Upper lobe of right lung (tissue), 1 donor: ENCODE results near the gene CT45A2. TPM values are rescaled to one million over a fixed set of nuclear protein-coding genes. Genes with fewer than 3 reads are reported as not detected.
"Not testable (repeated sequence)": the region's sequence is repeated elsewhere in the genome, so short reads cannot be mapped to it uniquely, and the experiment has no call there.

ENCODE experiments used
- ATAC-seq: fragments of 200-7000 bp; cut with Tn5 transposase; one replicate; pipeline ENCODE4 v1.9.1; 2020; ENCODE audit warnings: mild to moderate bottlenecking, moderate library complexity
- DNase-seq: peaks from one replicate; pipeline ENCODE4 v3.0.0-alpha.2; 2020
- H3K27ac ChIP-seq: fragments of 200-600 bp; one replicate; pipeline ENCODE4 v1.8.0; 2022
- H3K27me3 ChIP-seq: fragments of 200-600 bp; one replicate; pipeline ENCODE4 v1.8.0; 2022; ENCODE audit warnings: mild to moderate bottlenecking
- H3K36me3 ChIP-seq: fragments of 200-600 bp; one replicate; pipeline ENCODE4 v1.8.0; 2022
- H3K4me1 ChIP-seq: fragments of 200-600 bp; one replicate; pipeline ENCODE4 v1.8.0; 2022
- H3K4me3 ChIP-seq: fragments of 200-600 bp; one replicate; pipeline ENCODE4 v1.8.0; 2022; ENCODE audit warnings: mild to moderate bottlenecking
- H3K9me3 ChIP-seq: fragments of 200-600 bp; one replicate; pipeline ENCODE4 v1.8.0; 2022
- intact Hi-C: fragments of 100-400 bp; cut with DNase I; formaldehyde crosslinking; loops from one replicate; pipeline ENCODE4 v1.11.0; 2022
- long read RNA-seq: library from polyadenylated mRNA; unstranded; transcript quantifications from one replicate; pipeline ENCODE4 v2.0.0, GENCODE V29; 2021
- total RNA-seq: library from RNA; stranded (reverse); fragmentation: NEBNext Ultra II Directional; extraction: Animal tissue kit (Norgen Biotek cat#: 25700); gene quantifications from one replicate; pipeline ENCODE4 v1.2.1, GENCODE V29; 2021
- donor health status: DM: no; HTN: yes; CAD: no; lungs with severe emphysema.

Gene CT45A2, protein sequence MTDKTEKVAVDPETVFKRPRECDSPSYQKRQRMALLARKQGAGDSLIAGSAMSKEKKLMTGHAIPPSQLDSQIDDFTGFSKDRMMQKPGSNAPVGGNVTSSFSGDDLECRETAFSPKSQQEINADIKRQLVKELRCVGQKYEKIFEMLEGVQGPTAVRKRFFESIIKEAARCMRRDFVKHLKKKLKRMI
- total RNA-seq = not detected
- long read RNA-seq = 0 reads

DNA sequence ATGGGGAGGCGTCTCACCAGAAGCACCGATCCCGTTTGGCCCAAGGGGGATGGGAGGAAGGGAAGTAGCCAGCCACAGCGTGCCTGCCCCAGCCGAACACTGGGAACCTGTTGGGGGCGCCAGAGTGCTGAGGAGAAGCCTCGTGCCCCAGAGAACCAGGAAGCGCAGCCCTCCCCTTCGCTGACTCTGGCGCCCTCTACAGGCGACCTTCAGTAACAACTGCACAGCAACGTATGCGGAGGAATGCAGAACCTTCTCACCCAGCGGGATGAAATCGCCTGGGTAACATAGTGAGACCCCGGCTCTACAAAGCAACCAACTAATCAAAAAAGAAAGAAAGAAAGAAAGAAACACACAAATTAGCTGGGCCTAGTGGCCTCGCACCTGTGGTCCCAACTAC, at the start of gene CT45A2:
Gene CT45A2, minus strand, starts transcription at position 101 of the 400 bp plus-strand sequence. CDS start 3,747 bp downstream, outside the sequence.
- ATAC-seq, H3K4me1 ChIP-seq, H3K9me3 ChIP-seq, H3K36me3 ChIP-seq, H3K4me3 ChIP-seq, H3K27ac ChIP-seq, DNase-seq, intact Hi-C loops, H3K27me3 ChIP-seq: not testable (repeated sequence)

DNA sequence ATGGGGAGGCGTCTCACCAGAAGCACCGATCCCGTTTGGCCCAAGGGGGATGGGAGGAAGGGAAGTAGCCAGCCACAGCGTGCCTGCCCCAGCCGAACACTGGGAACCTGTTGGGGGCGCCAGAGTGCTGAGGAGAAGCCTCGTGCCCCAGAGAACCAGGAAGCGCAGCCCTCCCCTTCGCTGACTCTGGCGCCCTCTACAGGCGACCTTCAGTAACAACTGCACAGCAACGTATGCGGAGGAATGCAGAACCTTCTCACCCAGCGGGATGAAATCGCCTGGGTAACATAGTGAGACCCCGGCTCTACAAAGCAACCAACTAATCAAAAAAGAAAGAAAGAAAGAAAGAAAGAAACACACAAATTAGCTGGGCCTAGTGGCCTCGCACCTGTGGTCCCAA, 34.6 kb upstream of the CT45A2 start, which contains the start of gene CT45A8:
Gene CT45A8, minus strand, starts transcription at position 101 of the 400 bp plus-strand sequence. CDS start 3,755 bp downstream, outside the sequence.
- DNase-seq, H3K27me3 ChIP-seq, ATAC-seq, H3K4me1 ChIP-seq, H3K4me3 ChIP-seq, H3K9me3 ChIP-seq, intact Hi-C loops, H3K36me3 ChIP-seq, H3K27ac ChIP-seq: not testable (repeated sequence)

DNA sequence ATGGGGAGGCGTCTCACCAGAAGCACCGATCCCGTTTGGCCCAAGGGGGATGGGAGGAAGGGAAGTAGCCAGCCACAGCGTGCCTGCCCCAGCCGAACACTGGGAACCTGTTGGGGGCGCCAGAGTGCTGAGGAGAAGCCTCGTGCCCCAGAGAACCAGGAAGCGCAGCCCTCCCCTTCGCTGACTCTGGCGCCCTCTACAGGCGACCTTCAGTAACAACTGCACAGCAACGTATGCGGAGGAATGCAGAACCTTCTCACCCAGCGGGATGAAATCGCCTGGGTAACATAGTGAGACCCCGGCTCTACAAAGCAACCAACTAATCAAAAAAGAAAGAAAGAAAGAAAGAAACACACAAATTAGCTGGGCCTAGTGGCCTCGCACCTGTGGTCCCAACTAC, 17.4 kb upstream of the CT45A2 start, which contains the start of gene CT45A7:
Gene CT45A7, minus strand, starts transcription at position 101 of the 400 bp plus-strand sequence. CDS start 3,747 bp downstream, outside the sequence.
- H3K4me3 ChIP-seq, DNase-seq, H3K9me3 ChIP-seq, ATAC-seq, H3K36me3 ChIP-seq, H3K27ac ChIP-seq, H3K27me3 ChIP-seq, intact Hi-C loops, H3K4me1 ChIP-seq: not testable (repeated sequence)

DNA sequence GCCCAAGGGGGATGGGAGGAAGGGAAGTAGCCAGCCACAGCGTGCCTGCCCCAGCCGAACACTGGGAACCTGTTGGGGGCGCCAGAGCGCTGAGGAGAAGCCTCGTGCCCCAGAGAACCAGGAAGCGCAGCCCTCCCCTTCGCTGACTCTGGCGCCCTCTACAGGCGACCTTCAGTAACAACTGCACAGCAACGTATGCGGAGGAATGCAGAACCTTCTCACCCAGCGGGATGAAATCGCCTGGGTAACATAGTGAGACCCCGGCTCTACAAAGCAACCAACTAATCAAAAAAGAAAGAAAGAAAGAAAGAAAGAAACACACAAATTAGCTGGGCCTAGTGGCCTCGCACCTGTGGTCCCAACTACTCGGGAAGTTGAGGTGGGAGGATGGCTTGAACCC, 17.1 kb downstream of the CT45A2 start, which contains the start of gene CT45A6:
Gene CT45A6, minus strand, starts transcription at position 101 of the 400 bp plus-strand sequence. CDS start 3,794 bp downstream, outside the sequence.
- not testable (repeated sequence) for H3K4me3 ChIP-seq, H3K27ac ChIP-seq, H3K36me3 ChIP-seq

DNA sequence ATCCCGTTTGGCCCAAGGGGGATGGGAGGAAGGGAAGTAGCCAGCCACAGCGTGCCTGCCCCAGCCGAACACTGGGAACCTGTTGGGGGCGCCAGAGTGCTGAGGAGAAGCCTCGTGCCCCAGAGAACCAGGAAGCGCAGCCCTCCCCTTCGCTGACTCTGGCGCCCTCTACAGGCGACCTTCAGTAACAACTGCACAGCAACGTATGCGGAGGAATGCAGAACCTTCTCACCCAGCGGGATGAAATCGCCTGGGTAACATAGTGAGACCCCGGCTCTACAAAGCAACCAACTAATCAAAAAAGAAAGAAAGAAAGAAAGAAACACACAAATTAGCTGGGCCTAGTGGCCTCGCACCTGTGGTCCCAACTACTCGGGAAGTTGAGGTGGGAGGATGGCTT, 34.4 kb downstream of the CT45A2 start, which contains the start of gene CT45A5:
Gene CT45A5, minus strand, starts transcription at position 101 of the 400 bp plus-strand sequence. CDS start 3,774 bp downstream, outside the sequence.
- ATAC-seq, DNase-seq, H3K4me3 ChIP-seq, intact Hi-C loops, H3K27me3 ChIP-seq, H3K9me3 ChIP-seq, H3K4me1 ChIP-seq, H3K36me3 ChIP-seq, H3K27ac ChIP-seq: not testable (repeated sequence)

More for the DNA sequence above, 17.1 kb downstream of the CT45A2 start, which contains the start of gene CT45A6:
- H3K27me3 ChIP-seq, DNase-seq, ATAC-seq, intact Hi-C loops, H3K4me1 ChIP-seq, H3K9me3 ChIP-seq: not testable (repeated sequence)

DNA sequence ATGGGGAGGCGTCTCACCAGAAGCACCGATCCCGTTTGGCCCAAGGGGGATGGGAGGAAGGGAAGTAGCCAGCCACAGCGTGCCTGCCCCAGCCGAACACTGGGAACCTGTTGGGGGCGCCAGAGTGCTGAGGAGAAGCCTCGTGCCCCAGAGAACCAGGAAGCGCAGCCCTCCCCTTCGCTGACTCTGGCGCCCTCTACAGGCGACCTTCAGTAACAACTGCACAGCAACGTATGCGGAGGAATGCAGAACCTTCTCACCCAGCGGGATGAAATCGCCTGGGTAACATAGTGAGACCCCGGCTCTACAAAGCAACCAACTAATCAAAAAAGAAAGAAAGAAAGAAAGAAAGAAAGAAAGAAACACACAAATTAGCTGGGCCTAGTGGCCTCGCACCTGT, 51.7 kb downstream of the CT45A2 start, which contains the start of gene CT45A3:
Gene CT45A3, minus strand, starts transcription at position 101 of the 400 bp plus-strand sequence. CDS start 3,747 bp downstream, outside the sequence.
- H3K4me3 ChIP-seq, intact Hi-C loops, H3K27me3 ChIP-seq, DNase-seq, H3K36me3 ChIP-seq, H3K27ac ChIP-seq, ATAC-seq, H3K4me1 ChIP-seq, H3K9me3 ChIP-seq: not testable (repeated sequence)

Other genes with a start within 250 kb of the CT45A2 start
- not detected for gene CT45A1, start 106.4 kb downstream of the CT45A2 start, total RNA-seq
- gene CT45A3, start 51.8 kb downstream of the CT45A2 start, total RNA-seq = 0.58 TPM
- 1.2 TPM for gene CT45A5, start 34.5 kb downstream of the CT45A2 start, total RNA-seq
- gene CT45A6, start 17.2 kb downstream of the CT45A2 start, total RNA-seq = not detected
- not detected for gene CT45A7, start 17.3 kb upstream of the CT45A2 start, total RNA-seq
- not detected for gene CT45A8, start 34.5 kb upstream of the CT45A2 start, total RNA-seq
- gene CT45A9, start 51.8 kb upstream of the CT45A2 start, total RNA-seq = not detected
- gene CT45A10, start 73.4 kb upstream of the CT45A2 start, total RNA-seq = not detected
- not detected for gene SAGE1, start 73.7 kb upstream of the CT45A2 start, total RNA-seq
- 30.2 TPM for gene MMGT1, start 154.0 kb upstream of the CT45A2 start, total RNA-seq
- gene SLC9A6, start 165.4 kb upstream of the CT45A2 start, total RNA-seq = 13.2 TPM